HG02870 (cell line): ENCODE measurements around the gene BRAF.
"Not testable (repeated sequence)": the region's sequence is repeated elsewhere in the genome, so short reads cannot be mapped to it uniquely, and the experiment has no call there.

Experiments used
- ATAC-seq: cut with Tn5 transposase; IDR thresholded peaks from one replicate; pipeline ENCODE4 v1.9.1; 2021; ENCODE audit warnings: mild to moderate bottlenecking, moderate library complexity; ENCODE audit not compliant: unreplicated experiment

Gene BRAF

DNA sequence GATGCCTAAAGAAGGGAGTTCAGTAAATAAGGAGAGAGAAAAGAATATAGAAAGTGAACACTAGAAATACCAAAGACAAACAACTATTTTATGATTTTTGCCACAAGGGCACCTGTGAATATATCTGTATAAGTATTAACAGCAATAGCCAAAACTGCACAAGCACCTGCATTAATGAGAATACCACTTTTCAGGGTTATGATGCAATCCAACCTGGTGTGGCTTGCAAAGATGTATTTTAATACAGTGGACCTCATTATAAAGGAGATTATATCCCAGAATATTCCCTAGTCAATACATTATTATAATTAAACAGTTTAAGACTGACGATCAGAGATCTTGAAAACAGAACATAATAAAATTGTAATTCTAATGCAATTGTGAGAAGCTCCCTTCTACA, 4.0 kb downstream of the BRAF start:
- no peak for ATAC-seq

DNA sequence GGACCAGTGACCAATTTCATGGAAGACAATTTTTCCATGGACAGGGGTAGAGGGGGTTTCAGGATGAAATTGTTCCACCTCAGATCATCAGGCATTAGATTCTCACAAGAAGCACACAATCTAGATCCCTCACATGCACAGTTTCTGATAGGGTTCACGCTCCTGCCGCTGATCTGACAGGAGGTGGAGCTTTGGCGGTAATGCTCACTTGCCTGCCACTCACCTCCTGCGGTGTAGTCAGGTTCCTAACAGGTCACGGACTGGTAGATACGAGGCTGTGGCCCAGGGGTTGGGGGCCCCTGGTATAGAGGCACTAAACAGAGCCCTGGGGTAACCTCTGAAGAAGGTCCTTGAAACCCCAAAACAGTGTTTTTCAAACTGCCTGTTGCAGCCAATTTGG, 6.5 kb downstream of the BRAF start:
- no peak for ATAC-seq

DNA sequence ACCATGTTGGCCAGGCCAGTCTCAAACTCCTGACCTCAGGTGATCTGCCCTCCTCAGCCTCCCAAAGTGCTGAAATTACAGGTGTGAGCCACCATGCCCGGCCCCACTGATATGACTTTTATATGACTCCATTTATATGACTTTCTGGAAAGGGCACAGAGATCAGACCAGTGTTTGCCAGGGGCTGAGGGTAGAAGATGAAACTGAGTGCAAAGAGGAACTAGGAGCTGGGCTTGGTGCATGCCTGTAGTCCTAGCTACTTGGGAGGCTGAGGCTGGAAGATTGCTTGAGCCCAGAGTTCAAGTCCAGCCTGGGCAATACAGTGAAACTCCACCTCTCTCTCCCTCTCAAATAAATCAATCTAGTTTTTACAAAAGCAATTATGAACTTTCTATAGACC, 7.5 kb downstream of the BRAF start:
- ATAC-seq: no peak

DNA sequence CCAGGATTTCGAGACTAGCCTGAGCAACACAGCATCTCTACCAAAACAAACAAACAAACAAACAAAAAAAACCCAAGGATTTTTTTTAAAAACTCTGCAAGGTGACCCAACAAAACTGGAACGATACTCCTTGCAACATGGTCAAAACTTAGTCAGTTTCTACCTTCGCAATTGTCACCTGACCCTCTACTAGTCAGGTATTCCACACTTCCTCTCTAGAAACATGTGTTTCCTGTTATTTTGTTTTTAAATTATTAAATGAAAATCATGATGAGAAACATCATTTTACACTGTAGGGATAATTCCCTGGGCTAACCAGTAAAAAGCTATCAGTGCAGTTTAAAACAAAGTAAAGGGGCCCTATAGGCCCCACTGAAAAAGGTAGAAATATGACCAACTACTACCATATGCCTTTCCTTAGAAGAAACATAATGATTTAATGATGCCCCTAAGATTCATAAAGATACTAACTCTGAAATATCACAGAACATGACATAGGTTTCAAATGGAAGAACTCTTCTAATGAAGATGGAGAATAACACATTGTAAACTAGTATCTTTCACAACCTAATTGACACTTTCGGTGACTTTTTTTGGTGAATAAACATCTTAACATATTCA, 8.7 kb downstream of the BRAF start:
- no peak for ATAC-seq

DNA sequence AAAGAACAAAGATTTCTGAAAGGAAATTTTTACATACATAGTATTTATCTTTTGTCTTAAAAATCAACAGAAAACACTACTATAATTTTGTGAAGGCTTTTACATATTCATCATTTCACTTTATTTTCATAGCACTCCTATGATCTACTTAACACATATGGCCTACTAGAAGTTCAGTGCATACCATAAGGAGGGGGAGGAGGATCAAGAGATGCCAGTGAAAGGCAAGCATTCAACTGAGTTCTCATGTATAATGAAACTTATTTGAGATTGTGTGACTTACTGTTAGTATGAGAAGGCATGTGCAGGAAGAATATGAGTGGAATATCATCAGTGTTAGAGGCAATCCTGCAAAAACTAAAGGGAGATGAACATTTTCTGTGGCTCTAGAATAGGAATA, 10.6 kb downstream of the BRAF start:
- no peak for ATAC-seq

DNA sequence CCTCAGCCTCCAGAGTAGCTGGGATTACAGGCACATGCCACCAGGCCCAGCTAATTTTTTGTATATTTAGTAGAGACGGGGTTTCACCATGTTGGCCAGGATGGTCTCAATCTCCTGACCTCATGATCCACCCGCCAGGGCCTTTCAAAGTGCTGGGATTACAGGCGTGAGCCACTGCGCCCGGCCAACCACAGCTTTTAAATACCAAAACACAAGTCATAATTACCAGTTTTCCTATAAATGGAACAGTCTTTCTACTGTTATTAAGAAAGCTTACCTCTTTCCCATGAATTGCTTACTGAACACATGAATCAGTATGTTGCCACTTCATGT, 11.2 kb downstream of the BRAF start:
- not testable (repeated sequence) for ATAC-seq

DNA sequence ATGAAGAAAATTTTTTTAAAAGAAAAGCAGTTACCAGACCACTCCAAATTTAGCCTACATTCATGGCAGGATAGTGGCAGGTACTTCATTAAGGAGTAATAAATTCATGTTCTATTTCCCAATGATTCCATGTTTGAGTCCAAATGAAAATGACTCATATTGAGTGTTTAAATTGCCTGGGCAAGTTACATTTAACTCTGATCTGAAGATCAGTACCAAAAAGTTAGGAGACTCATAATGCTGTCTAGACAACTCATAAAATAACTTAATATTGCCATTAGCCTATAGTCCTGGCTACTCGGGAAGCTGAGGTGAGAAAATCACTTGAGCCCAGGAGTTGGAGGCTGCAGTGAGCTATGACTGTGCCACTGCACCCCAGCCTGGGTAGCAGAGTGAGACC, 13.0 kb downstream of the BRAF start:
- no peak for ATAC-seq

DNA sequence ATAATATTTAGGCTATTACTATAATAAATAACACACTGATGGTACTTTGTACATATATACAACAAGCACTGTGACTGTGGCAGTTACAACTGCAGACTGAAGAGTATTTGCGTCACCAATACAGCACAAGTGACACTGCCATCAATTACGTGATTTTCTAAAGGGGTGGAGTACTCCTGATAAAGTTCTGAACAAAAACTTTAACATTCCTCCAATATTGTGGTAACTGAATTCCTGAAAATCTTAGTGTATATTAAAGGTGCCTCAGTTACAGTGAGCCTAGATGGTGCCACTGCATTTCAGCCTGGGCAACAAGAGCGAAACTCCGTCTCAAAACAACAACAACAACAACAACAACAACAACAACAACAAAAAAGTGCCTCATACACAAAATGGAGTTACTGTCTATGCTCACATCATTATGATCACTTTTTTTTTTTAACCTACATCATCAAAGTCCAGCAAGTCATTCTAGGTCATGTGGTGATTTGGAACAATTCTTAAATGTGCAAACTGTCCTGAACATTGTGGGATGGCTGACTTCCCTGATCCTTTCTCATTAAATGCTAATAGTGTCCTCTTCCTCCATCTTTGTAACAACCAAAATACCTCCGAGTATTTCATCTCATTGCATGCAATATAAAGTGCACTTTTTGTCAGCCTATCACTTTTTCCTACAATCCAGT, 15.1 kb downstream of the BRAF start:
- ATAC-seq: no peak

DNA sequence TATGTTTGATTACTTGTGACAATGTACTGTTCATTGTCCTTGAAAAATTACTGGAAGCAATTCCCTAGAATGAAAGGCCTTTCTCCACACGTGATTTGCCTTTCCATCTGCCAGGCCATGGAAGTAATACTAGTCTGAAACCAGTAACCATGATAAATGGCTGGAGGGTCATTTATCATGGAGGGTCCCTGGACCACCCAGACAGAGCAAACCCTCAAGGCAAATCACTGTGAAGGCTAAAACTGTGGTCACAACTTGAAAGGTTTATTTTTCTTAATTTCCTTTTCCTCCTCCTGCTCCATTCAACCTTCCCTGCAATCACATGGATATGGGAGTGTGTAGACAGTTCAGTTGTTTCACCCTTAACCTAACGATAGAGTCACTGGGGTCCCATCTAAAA, 16.4 kb downstream of the BRAF start:
- no peak for ATAC-seq

DNA sequence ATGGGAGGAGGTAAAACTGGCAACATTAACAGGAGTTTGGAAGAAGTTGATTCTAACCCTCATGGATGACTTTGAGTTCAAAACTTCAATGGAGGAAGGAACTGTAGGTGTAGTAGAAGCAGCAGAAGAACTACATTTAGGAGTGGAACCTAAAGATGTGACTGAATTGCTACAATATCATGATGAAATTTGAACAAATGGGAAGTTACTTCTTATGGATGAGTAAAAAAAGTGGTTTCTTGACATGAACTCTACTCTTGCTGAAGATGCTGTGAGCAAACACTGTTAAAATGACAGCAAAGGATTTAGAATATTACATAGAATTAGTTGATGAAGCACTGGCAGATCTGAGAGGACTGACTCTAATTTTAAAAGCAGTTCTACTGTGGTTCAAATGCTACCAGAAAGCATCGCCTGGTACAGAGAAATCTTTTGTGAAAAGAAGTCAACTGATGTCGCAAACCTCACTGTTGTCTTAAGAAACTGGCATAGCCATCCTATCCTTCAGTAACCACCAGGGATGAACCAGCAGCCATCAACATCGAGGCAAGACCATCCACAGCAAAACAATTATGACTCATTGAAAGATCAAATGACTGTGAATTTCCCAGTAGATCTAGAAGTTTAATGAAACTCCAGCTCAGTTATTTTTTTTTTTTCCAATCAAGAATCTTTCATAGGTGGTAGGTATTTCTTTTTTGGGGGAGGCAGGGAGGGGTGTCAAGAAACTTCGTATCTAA, 20.8 kb downstream of the BRAF start:
- ATAC-seq: no peak

DNA sequence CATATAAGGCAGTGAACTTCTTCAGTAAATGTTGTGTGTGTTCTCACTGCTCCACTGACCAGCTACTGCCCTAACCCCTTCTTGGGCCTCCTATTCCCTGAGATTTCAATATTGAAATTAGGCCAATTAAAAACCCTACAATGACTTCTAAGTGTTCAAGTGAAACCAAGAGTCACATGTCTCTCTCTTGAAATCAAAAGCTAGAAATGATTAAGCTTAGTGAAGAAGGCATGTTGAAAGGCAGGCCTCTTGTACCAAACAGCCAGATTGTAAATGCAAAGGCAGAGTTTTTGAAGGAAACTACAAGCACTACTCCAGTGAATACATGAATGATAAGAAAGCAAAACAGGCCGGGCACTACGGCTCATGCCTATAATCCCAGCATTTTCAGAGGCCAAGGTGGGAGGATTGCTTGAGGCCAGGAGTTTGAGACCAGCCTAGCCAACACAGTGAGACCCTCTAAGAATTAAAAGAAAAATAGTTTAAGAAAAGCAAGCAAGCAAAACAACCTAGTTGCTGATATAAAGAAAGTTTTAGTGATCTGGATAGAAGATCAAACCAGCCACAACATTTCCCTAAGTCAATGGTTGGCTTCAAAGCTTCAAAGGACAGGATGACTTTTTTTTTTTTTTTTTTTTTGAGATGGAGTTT, 22.3 kb downstream of the BRAF start:
- ATAC-seq: peak; percentile 78

DNA sequence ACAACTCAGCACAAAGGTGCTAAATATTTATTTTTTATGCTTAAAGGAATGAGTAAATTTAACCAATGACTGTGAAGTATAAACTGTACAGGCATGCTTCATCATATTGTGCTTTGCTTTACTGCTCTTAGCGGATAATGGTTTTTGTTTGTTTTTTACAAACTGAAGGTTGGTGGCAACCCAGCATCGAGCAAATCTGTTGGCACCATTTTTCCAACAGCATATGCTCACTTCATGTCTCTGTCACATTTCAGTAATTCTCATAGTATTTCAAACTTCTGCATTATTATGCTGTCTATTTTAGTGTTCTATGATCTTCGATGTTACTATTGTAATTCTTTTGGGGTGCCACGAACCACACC, 22.8 kb downstream of the BRAF start:
- no peak for ATAC-seq

DNA sequence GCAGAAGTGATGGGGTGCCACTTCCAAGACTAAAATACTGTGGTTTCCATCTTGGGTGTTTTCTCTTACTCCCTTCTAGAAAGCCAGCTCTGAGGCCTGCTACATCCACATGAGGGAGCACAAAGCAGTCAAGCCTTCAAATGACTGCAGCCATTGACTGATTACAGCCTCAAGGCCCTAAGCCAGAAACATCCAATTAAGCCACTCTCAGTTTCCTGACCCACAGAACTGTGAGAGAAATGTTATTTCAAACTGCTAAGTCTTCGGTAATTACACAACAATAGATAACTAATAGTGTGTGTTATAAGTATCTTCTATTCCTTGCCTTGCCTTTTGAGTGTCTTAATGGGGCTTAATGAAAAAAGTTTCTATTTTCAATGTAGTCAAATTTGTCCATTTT, 24.8 kb downstream of the BRAF start:
- ATAC-seq: no peak

DNA sequence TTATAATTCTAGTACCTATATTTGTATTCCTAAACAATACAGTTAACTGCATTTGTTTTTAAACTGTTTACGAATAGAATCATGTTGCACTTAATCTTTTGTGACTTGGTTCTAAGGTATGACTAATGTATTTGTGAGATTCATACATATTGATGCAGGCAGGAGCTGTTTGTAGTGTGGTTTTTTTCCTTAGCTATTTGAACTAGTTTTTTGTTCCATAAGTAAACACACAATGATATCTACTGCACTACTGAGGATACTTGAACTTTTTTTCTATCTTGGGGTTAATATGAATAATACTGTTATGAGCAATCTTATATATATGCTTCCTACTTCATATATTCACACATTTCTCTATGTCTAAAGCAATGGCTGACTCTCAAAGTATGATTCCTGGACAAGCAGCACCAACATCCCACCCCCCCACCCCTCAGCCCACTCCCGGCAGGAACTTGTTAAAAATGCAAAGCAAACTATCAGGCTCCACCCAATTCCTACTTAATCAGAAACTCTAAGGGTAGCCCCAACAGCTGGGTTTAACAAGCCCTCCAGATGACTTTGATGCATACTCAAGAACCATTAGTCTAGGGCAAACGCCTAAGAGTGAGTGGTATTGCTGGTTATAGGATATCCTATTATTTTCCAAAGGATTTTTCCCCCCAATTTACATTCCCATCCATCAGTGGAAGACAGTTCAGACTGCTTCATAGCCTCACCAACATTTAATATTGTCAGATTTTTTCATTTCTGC, 25.8 kb downstream of the BRAF start:
- no peak for ATAC-seq

DNA sequence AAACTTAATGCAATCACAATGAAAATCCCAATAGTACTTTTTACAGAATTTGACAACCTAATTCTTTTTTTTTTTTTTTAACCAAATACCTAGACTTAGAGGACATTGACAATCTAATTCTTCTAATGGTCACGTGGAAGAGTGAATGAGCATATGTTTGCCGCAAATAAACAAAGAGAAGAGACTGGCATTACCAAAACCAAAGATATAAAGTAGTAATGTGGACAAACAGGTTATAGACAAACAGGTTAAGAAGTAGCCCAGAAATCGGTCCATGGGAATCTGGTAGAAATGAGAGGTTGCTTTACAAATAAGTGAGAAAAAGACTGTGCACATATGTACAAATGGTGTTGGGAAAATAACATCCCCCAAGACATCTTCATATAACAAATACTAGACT, 27.7 kb downstream of the BRAF start:
- ATAC-seq: no peak

DNA sequence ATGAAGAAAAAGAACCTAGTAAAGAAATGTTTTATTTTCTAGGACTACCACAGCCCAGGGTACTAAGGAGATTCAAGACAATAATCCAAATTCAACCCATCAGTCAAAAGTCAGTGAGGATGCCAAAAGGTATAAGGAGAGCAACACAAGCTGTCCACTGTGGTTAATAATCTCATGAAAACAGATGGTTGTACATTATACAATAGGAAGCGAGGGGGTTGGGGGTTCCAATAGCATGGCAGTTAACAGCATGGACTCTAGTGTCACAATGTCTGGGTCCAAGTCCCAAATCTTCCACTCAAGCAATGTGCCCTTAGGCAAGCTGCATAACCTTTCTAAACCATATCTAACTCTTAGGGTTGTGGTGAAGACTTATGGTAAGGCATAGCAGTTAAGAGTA, 35.1 kb downstream of the BRAF start:
- ATAC-seq: no peak

DNA sequence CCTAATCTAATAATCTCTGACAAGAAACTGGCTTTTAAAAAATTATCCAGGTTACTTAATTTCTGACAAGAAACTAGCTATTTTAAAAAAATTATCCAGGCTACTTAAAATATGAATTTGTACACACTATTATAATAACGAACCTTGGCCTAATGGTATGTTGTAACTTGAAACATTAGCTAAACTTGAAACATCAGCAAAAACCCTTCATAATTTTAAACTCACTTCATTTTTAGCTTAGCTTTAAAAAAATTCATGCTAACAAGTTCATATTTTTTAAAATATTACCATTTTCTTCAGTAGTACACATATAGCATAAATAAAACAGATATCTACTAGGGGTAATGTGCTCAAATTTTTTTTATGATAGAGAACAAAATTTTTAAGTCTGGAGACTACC, 35.6 kb downstream of the BRAF start:
- ATAC-seq: no peak

DNA sequence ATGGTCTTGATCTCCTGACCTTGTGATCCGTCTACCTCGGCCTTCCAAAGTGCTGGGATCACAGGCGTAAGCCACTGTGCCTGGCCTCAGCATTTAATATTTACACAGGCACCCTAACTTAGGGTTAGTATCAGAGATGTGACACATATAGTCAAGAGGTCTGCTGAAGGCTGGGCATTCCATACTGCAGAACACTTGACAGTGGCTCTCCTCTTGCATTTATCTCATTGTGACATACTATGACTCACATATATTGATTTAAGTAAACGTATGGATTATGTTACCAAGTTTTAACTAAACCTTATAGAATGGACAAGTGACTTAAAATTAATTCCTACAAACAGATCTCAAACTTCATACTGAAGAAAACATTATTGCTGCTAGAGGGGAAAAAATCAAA, 36.6 kb downstream of the BRAF start:
- ATAC-seq: no peak

DNA sequence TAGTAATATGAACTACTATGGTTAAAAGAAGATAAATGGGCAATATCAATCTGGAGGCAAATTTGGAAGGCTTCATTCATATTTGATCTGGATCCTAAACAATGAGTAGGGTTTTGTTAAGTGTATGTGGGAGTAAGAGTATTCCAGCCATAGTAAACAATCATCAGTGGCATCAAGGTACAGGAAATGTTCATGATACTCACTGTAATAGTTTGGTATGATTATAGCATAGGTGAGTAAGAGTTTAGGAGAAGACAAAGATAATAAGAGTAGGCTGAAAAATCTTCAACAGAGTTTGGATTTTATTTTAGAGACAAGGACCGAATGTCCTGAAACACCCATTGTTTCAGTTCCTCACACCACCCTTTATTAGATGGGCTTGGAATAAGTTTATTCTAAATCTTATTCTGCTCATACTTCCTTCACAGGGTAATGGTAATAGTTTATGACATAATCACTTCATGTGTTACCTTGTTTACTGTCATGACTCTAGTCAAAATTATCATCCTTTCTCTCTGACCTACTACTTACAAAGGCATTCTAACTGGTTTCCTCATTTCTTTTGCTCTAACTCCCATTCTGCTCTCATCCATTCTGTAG, 38.9 kb downstream of the BRAF start:
- ATAC-seq: no peak

DNA sequence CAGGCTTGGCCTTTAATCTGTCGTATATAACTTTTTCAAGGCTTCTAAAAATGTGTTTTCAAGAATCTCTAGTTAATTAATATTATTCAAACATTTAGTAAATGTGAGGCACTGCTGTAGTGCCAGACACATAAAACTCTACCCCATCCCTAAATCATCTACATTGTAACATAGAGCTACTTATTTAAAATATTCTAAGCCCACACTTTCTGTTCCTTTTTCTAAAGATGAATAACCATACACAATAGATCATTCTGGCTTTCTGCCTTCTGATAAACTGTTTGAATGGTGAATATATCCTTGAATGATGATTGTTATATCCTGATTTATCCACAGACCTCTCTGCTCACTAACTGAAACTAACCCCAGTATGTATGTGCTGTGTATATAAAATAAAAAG, 41.4 kb downstream of the BRAF start:
- no peak for ATAC-seq

DNA sequence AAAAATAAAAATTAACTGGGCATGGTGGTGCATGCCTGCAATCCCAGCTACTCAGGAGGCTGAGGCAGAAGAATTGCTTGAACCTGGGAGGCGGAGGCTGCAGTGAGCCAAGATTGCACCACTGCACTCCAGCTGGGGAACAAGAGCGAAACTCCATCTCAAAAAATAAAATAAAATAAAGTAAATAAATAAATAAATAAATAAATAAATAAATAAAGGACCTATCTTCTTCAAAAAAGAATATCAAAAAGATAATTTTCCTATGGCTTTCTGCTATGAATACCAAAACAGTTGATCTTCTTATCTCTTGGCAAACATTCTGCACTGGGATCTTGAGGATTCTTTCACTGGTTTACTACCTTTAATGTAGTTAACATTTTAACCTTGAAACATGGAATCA, 41.9 kb downstream of the BRAF start:
- not testable (repeated sequence) for ATAC-seq
